ENCODE data around the gene VHLL.

GRCh38 chr1:156337888-156338179 lies 38.7 kb upstream of the VHLL start:
- TF ChIP-seq CTCF (IDR thresholded peaks at IDR 0.05; ENCODE audit: insufficient read depth, low read length, poor library complexity, severe bottlenecking) (no peak), EZH2phosphoT487 (conservative IDR thresholded peaks at IDR 0.05; ENCODE audit: low read length) (no peak)

All from SU-DHL-6 (cell line).